Measurements from ENCODE around the gene TNFSF13B.

GRCh38 chr13:108357228-108357627 lies 87.7 kb downstream of the TNFSF13B start:
- TF ChIP-seq, protein P1, sequence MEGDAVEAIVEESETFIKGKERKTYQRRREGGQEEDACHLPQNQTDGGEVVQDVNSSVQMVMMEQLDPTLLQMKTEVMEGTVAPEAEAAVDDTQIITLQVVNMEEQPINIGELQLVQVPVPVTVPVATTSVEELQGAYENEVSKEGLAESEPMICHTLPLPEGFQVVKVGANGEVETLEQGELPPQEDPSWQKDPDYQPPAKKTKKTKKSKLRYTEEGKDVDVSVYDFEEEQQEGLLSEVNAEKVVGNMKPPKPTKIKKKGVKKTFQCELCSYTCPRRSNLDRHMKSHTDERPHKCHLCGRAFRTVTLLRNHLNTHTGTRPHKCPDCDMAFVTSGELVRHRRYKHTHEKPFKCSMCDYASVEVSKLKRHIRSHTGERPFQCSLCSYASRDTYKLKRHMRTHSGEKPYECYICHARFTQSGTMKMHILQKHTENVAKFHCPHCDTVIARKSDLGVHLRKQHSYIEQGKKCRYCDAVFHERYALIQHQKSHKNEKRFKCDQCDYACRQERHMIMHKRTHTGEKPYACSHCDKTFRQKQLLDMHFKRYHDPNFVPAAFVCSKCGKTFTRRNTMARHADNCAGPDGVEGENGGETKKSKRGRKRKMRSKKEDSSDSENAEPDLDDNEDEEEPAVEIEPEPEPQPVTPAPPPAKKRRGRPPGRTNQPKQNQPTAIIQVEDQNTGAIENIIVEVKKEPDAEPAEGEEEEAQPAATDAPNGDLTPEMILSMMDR (IDR thresholded peaks at IDR 0.05), result no peak
- no peak for TF ChIP-seq POLR2A (IDR thresholded peaks at IDR 0.05)
